Measurements from ENCODE around the gene HIPK2. TPM values are rescaled to one million over a fixed set of nuclear protein-coding genes. Genes with fewer than 3 reads are reported as not detected.
"Not testable (repeated sequence)": the region's sequence is repeated elsewhere in the genome, so short reads cannot be mapped to it uniquely, and the experiment has no call there.

HIPK2 gene
- total RNA-seq, 4 donors from 2014 or later = 16.6 to 60.2 (median 35.1) TPM

- Histone ChIP-seq H3K36me3 (peaks cover 0 to 52% (median 0%) of the 10 kb centered on the region in 3 donors), H3K9me3 (no peaks in the 10 kb centered on the region), H3K27ac (no peak overlapping the region), H3K4me1 (no peaks in the 10 kb centered on the region), H3K27me3 (no peaks in the 10 kb centered on the region), H3K4me3 (no peak overlapping the region)
- peak; percentile 27 to 68 (median 65) for DNase-seq
- TF ChIP-seq POLR2A (IDR thresholded peaks at IDR 0.05) = no peak
- peak; percentile 3 to 59 (median 48) for TF ChIP-seq CTCF (IDR thresholded peaks at IDR 0.05)
Measured at GRCh38 chr7:139620676-139621344, 157.0 kb downstream of the HIPK2 start.

GRCh38 chr7:139619367-139619657 lies 158.5 kb downstream of the HIPK2 start:
- no peak overlapping the region for H3K27ac ChIP-seq
- TF ChIP-seq POLR2A (IDR thresholded peaks at IDR 0.05) = no peak
- no peak for TF ChIP-seq CTCF (IDR thresholded peaks at IDR 0.05)
- H3K4me1 ChIP-seq = no peaks in the 10 kb centered on the region
- H3K9me3 ChIP-seq = no peaks in the 10 kb centered on the region
- peaks cover 0 to 52% (median 0%) of the 10 kb centered on the region in 3 donors for H3K36me3 ChIP-seq
- DNase-seq = no peak
- no peaks in the 10 kb centered on the region for H3K27me3 ChIP-seq
- no peak overlapping the region for H3K4me3 ChIP-seq

- TF ChIP-seq POLR2A (IDR thresholded peaks at IDR 0.05) = no peak
- peak in 4 of 6 experiments; percentile 20 to 39 (median 28) for TF ChIP-seq CTCF (IDR thresholded peaks at IDR 0.05)
- Histone ChIP-seq H3K27me3 (no peaks in the 10 kb centered on the region), H3K4me1 (no peaks in the 10 kb centered on the region), H3K27ac (no peak overlapping the region), H3K36me3 (peaks cover 0 to 58% (median 0%) of the 10 kb centered on the region in 3 donors), H3K4me3 (no peak overlapping the region), H3K9me3 (no peaks in the 10 kb centered on the region)
- DNase-seq = peak in 1 of 3 donors; percentile 32
Measured at GRCh38 chr7:139618482-139619366, 159.1 kb downstream of the HIPK2 start.

- Histone ChIP-seq H3K4me3 (no peak overlapping the region), H3K4me1 (no peaks in the 10 kb centered on the region), H3K27me3 (no peaks in the 10 kb centered on the region), H3K27ac (no peak overlapping the region), H3K36me3 (peaks cover 0 to 65% (median 0%) of the 10 kb centered on the region in 3 donors), H3K9me3 (no peaks in the 10 kb centered on the region)
- no peak for TF ChIP-seq POLR2A (IDR thresholded peaks at IDR 0.05)
- DNase-seq = no peak
Measured at GRCh38 chr7:139617074-139617473, 160.7 kb downstream of the HIPK2 start.

GRCh38 chr7:139614886-139615285 lies 162.9 kb downstream of the HIPK2 start:
- Histone ChIP-seq H3K4me1 (no peaks in the 10 kb centered on the region), H3K9me3 (no peaks in the 10 kb centered on the region), H3K27me3 (no peaks in the 10 kb centered on the region), H3K4me3 (no peak overlapping the region), H3K36me3 (peaks cover 0 to 66% (median 0%) of the 10 kb centered on the region in 3 donors), H3K27ac (no peak overlapping the region)
- DNase-seq = no peak
- TF ChIP-seq CTCF (IDR thresholded peaks at IDR 0.05) = no peak
- TF ChIP-seq POLR2A (IDR thresholded peaks at IDR 0.05) = no peak

GRCh38 chr7:139613971-139614411 lies 163.8 kb downstream of the HIPK2 start:
- H3K36me3 ChIP-seq = peaks cover 0 to 63% (median 0%) of the 10 kb centered on the region in 3 donors
- no peaks in the 10 kb centered on the region for H3K4me1 ChIP-seq
- no peak overlapping the region for H3K4me3 ChIP-seq
- H3K9me3 ChIP-seq = no peaks in the 10 kb centered on the region
- no peaks in the 10 kb centered on the region for H3K27me3 ChIP-seq
- TF ChIP-seq CTCF (IDR thresholded peaks at IDR 0.05) = no peak
- TF ChIP-seq POLR2A (IDR thresholded peaks at IDR 0.05) = no peak
- DNase-seq = no peak
- H3K27ac ChIP-seq = no peak overlapping the region

- H3K9me3 ChIP-seq = not testable (repeated sequence)
Measured at GRCh38 chr7:139611556-139611955, 166.2 kb downstream of the HIPK2 start.

More at GRCh38 chr7:139611556-139611955, 166.2 kb downstream of the HIPK2 start:
- H3K27ac ChIP-seq, DNase-seq, H3K27me3 ChIP-seq, H3K4me3 ChIP-seq, H3K4me1 ChIP-seq: not testable (repeated sequence)
- H3K36me3 ChIP-seq = peaks cover 0 to 47% (median 0%) of the 10 kb centered on the region in 3 donors
